NCI-H82 (cell line): ENCODE measurements around the gene TH.

Experiments used
- DNase-seq: peaks from one replicate; lab custom pipeline; 2025; lab: John Stamatoyannopoulos, UW

TH gene

DNA sequence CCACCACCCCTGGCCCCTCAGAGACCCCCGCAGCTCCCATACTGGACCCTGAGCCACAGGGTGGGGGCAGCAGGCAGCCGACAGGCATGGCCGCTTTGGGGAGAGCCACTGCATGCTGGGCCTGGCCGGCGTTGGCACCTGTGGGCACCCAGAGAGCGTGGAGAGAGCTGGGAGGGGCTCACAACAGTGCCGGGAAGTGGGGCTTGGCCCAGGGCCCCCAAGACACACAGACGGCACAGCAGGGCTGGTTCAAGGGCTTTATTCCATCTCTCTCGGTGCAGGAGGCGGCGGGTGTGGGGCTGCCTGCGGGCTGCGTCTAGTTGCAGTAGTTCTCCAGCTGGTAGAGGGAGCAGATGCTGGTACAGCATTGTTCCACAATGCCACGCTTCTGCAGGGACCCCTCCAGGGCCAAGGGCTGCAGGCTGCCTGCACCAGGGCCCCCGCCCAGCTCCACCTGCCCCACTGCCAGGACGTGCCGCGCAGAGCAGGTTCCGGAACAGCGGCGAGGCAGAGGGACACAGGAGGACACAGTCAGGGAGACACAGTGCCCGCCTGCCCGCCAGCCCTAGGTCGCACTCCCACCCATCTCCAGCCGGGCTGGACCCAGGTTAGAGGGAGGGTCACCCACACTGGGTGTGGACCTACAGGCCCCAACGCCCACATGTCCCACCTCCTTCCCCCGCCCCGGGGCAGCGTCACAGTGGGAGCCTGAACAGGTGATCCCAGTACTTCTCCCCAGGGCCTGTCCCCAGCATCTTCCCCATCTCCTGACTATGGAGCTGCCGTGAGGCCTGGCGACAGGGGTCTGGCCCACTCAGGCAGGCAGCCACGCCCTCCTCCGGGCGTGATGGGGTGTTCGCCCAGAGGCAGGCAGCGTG lies 11.8 kb downstream of the TH start:
- no peak for DNase-seq

DNA sequence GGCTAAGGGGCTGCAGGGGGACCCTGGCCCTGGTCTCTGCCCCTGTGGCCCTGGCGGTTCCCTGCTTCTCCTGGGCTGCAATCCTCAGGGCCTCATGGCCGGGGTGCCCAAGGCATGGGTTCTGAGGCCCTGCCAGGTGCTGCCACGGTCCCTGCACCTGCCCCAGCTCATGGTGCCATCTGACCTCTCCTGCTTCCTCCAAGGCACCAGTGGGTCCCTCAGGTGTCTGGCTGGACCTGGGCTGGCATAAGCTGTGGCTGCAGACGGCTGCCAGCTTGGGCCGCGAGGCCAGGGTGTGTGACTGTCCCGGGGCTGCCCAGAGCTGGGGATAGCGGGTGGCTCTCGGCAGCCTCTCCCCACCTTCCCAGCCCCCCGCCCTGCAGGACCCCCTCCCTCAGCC lies 12.6 kb downstream of the TH start:
- no peak for DNase-seq

DNA sequence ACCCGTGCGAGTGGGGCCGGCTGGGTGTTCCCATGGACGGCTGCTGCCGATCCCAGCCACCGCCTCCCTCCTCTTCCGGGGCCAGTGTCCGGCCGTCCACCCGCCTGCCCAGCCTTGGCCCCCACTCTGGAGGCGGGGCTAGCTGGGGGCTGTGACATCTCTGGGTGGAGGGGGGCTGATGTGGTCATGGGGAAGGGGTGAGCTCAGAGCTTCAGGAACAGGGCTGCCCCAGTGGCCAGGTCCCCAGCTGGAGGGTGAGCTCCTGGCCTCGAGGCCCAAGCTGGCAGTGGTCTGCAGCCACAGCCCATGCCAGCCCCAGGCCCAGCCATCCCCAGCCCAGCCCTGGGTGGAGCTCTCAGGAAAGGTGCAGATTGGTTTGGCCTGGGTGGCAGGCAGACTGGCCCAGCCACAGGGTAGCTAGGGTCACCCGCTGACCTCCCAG lies 13.3 kb downstream of the TH start:
- DNase-seq: no peak

DNA sequence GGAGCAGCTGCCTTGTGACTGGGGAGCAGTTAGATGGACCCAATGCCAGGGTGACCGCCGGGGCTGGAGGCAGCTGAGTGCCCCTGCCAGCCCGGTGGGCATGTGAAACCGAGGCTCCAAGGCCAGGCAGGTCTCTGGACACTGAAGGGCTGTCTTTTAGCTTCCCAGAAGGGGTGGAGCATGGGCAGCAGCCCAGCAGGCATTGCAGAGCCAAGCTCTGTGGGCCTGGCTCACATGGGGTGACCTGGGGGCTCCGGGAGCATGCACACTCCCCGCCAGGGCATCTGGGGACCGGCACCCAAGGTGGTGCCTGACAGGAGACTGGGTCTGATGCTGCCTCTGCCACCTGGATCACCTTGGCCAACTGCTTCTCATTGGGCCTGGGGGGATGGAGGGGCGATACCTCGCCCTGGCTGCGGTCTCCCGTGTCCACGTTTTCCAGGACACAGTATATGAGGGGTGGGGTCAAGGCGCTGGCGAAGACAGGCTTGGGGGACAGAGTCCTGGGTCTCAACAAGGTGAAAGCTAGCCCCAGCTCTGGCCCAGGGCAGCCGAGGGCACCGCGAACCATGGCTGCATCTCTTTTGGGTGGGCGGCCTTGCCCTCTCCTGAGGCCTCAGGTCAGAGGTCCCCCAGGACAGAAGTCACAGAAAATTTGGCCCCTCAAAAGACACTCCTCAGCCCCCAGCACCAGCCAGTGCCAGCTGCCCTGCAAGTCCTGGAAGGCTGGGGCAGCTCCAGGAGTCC lies 14.1 kb downstream of the TH start:
- DNase-seq: no peak

DNA sequence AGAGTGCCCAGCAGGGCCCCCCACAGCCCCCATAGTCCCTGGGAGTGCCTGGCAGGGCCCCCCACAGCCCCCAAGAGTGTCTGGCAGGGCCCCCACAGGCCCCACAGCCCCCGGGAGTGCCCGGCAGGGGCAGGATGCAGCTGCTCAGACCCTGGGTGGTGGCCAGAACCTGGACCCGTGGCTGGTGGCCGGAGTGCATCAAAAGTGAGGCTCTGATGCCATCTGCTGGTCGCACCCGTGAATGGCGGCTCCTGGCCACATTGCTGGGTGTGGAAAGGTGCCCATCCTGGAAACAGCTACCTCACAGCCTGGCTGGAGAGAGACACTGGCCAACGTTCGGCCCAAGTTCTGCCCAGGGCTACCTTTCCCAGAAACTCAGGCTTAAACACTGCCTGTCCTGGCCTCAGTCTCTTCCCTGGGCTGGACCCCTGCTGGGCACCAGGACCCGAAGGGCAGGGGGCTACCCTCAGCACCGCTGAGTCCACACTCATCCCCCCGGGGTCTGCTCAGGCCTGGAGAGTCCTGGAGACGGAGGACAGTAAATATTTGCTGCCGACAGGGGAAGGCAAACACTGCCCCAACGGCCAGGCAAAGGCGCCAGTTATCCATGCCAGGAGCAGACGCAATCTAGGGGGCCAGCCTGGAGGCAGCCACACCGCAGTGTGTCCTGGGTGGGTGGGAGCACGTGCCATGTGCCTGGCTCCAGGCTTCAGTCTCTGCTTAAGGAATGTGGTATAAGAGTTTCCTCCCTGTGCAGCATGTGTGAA lies 15.0 kb downstream of the TH start:
- DNase-seq: peak; percentile 56

DNA sequence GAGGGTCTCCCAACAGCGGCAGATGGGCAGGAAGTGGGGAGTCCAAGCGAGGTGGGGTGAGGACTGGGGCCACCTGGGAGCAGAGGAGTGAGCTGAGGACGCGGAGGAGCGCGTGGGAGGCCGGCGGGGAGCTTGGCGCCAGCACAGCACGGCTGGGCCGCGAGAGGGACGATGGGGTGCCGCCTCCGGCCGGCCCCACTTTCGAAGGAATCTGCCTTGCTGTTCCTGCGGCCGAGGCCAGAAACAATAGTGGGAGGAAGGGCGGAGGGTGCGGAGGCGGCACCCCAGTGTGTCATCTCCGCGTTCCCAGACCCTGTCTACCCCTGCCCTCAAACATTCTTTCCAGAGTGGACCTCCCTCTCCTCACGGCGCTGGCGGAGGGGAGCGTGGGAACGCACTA lies 16.1 kb downstream of the TH start:
- no peak for DNase-seq

DNA sequence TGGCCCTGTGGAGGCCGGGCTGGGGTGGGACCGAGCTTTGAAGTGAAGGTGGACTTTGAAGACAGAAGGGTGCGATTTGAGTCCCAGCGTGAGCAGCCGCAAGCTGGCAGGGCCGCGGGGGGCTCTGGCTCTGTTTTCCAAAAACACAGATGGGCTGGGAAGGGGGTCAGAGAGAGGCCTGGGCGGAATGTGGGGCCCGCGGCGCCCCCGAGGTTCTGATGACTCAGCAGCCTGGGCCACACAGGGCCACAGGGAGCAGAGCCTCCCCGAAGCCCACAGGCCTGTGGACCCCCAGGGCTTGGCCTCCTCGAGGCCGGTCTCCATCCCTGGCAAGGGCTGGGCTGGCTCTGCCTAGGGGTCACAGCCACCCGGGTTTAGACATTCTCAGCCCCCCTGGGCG lies 16.7 kb downstream of the TH start:
- no peak for DNase-seq

DNA sequence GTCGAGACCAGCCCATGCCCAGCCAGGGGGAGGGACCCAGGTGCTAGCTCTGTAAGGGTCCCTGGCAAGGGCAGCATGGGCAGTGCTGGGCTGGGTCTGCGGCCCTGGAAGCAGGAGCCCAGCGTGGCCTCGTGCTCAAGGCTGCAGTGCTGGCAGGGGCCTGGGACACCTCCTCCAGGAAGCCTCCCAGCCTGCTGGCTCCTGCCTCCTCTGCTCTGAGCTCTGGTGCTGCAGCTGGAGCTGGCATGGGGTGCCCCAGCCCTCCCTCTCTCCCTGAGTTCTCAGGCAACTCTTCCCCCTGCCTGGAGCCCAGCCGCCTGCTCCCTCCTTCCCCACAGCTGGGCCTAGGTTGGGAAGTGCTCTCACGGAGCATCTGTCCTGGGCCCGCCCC lies 17.4 kb downstream of the TH start:
- DNase-seq: no peak

DNA sequence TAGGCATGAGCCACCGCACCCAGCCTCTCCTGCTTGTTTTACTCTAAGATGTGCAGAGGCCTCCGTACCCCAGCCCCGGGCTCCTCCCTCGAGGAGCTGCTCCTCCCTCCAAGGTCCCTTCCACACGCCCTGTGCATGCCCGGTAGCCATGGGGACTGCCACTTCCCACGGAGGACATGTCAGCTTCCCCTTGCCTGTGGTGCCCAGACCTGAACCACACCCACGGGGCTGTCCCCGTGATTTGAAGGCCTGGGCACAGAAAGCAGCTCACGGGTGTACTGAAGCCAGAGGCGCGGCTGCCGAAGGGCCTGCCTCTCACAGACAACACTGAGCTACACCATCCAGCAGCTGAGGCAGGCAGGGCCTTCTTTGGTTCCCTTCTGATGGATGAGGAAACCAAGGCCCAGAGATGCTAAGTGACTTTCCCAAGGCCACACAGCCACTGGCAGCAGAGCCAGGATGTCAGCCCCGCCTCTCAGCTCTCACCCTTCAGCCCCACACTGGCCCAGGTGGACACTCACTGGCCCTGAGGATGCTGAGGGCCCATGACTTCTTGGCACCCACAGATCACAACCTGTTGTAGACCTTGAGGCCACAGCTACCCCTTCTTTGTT lies 17.9 kb downstream of the TH start:
- DNase-seq: no peak

DNA sequence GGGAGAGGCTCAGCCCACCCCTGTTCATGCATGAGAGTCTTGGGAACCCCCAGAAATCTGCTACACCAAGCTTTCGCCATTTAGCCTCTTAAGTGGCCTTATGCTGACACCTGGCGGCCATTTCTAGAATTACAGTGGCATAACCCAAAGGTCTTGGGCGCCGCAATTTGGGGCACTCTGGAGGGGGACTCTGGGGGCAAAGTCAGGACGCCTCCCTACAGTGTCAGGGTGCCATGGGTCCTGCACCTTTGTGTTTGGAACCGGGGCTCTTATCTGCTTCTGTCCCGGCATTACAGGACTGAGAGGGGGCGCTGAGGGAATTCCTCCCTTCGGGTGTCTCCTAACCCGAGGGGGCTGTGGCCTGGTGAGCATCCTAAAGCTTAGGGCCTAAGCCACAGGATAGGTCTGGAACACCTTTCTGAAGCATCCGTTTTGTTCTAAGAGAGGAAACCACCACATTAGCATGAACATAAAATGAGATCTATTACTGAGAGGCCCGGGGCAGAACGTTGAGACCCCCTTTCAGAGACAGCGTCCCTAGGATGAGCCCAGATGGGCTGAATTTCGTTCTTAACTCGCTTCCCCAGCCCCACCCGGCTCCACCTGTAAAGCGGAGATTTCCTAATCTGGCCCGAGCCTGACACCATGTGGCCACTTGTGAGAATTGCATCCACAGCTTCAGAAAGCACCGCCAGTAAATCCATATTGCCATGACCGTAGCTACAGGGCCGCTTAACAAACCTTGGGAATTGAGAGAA lies 19.9 kb downstream of the TH start:
- DNase-seq: peak; percentile 78

DNA sequence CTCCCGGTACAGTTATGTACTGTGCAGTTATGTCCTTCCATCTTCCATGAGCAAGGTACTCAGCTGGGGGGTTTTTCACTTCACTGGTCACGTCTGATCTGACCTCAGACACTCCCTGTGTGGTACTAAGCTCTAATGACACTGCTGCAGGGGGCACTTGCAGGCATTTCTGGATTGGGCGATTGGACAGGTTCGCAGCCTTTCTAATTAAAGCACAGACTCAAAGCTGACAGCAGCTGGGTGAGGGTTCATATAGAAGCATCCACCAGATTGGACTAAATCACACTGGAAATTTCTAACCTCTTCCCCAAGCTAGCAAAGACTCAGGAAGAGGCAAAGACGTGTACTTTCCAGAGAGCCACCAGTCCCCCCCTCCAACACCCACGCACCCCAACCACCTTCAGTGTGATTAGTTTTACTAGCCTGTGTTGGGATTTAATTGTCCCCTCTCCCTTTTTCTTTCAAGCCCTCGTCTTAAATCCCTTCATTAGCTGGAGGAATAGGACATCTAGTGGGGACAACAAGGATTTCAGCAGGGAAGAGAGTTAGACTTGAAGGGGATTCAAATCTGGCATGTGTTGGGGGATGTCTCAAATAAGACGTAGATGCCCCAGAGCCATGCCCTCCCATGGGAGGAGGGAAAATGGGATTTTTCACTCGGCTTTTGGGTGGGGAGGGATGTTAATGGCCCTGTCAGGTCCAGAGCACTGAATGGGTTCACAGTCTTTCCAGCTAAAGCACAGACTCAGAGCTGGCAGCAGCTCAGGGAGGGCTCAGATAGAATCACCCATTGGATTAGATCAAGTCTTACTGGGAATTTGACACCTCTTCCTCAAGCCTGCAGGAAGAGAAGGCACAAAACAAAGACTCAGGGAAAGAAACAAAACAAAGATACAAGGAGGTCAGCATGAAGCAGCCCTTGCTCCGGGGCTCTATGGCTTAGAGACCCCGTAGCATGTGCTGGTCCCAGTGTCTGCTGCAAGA lies 21.5 kb downstream of the TH start:
- peak; percentile 36 for DNase-seq

DNA sequence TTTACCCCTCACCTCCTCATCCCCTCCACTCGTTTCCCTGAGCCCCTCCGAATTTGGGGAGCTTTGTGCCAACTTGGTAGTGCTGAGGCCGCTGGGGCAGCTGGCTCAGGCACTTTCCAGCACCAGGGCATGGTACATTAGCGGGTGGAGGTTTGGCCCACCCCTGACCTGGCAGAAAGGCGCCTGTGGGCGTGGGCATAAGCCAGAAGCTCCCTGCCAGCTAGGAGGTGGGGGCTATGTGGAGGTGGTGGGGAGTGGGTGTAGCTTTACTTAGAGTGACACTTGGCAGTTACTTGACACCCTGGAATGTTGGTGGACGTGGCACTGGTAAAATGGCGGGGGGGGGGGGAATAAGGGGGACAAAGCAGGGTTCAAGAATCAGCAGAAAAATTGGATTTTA lies 22.2 kb downstream of the TH start:
- no peak for DNase-seq

DNA sequence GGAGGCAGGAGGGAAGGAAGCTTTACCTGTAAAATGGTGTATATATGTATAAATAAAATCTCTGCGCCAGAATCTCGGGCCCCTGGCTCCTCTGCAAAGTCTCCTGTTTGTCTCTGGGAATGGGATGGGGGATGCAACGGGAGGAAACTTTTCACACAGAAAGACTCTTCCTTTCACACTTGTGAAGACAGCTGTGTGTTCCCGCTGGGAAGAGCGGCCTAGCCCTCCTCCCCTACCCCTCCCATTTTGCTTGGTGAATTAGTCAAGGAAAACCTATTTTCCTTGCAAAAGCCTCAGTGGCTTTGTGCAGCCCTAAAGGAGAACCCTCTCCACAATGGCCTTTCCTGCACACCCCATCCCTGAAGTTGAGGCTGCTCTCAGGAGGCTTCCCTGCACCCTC lies 23.0 kb downstream of the TH start:
- no peak for DNase-seq

DNA sequence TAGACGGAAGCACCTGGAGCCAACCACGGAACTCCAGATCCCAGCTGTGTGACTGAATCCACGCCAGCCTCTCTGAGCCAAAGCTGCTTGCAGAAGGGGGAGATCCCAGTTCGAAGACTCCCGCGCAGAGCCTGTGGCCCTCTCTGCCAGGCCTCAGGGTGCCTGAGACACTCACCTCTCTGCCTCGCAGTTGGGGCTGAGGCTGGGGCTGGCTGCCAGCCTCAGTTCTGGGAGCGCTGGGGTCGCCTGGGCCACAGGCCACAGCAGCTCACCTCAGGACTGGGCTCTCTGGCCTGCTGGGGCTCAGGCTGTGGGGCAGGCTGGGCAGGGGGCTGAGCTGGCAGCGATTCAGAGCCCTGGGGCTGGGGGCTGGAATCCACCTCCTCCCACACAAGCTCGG lies 24.2 kb downstream of the TH start:
- no peak for DNase-seq

DNA sequence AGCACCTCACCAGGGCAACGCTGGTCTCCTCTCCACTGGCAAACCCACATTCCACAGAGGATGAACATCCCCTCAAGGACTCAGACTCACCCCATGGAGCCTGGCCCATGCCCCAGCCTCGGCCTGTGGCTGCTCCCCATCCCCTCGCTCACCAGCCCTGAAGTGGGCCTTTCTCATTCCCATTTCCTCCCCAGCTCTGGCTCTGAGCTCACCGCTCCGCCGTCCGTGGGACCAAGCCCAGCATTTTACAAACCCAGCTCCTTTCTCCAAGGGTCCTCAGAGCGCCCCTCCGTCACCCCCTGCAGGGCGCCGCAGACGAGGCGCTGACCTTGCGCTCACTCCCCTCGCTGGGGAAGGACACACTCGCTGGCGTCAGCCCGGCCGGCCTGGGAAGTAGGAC lies 25.6 kb downstream of the TH start:
- DNase-seq: no peak

DNA sequence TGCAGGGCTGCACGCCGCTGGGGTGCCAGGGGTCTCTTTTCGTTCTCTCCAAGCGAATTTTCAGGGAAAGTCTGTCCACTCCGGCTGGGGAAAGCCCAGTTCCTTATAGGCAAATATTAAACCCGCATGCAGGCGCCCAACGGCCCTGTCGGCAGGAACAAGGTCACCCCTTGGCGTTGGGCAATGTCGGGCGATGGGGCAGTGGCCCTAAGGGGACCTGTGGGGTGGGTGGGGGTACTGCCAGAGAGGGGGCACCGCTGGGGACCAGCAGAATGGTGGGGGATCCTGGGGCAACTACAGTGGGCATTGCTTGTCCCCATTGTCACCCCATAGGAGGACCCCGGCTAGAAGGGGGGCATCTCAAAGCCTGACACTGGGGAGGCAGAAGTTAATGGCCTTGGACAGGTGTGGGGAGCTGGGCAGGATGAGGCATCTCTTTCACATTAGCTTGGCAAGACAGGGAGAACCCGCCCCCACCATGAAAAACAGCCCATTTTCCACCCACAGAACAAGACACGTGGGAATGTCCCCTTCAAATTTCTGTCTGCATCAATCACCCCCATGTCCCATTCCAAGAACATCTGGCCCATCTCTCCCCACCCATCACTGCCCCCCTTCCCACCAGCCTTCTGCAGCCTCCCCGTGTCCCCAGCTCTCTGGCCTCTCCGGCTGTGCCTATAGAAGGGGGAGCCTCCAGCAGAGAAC lies 26.9 kb downstream of the TH start:
- no peak for DNase-seq

DNA sequence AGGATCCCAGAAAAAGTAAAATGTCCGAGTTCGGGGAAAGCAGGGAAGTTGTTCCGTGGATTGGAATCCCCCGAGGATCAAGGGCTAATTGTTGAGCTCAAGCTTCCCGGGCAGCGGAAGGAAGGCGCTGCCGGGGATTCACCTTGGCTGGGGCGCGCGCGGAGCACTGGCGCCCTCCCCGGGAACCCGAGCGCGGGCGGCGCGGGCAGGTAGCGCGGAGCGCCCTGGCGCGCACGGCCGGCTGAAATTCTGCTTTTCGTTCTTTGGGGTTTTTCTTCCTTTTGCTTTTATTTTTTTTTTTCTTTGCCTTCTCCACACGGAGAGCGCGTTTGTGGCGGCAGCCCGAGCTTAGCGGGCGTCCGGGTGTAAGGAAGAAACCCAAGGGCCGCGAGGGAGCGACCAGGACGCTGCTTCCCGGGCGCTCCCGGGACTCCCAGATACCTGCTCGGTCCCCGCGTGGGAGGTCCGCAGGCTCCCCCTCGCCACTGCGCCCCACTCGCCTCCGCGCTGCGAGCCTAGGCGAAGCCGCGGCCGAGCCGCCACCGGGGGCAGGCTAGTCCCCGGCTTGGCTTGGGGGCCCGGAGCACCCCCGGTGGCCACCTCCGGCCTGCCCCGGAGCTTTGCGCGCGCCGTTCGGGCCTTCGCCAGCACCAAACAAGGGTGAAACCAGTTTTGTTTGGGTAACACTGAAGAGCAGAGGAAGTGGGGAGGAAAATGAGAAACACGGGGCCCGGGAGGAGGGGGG lies 27.6 kb downstream of the TH start:
- DNase-seq: no peak

DNA sequence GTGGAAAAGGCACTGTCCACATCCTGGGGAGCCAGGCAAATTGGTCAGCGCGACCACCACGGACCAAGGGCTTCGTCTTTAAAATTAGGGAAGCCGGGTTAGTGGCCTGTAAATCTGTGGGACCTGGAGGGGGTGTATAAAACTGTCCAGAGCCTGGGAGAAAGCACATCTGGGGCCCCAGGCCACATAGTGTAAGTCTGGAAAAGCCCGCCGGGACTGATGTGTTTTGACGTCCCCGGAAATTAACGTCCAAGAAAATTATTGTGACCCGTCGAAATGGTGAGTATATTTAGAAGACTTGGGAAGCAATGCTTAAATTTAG lies 28.2 kb downstream of the TH start:
- DNase-seq: no peak

DNA sequence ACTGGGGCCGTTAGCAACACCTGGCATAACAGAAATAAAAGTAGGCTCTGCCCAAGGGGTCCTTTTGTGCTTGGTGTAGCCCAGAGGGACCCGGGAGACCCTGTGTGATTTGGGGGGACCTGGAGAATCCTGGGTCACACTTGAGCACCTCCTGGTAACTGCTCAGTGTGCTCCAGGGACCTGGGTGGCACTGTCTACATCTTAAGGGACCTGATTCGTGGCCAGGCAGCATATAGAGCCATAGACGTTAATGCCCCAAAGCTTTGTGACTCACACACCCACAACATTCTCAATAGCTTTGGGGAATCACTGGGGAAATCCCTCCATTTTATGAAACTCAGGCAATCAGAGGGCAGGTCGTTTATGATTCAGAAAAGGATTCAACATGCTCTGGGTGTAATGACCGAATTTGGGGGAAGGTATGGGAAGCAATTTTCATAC lies 28.8 kb downstream of the TH start:
- no peak for DNase-seq
